Esophagus mucosa (tissue), 1 donor: ENCODE measurements around the gene ZFYVE28. TPM values are rescaled to one million over a fixed set of nuclear protein-coding genes. Genes with fewer than 3 reads are reported as not detected.

ENCODE experiments used
- ATAC-seq: fragments of 200-7000 bp; cut with Tn5 transposase; one replicate; pipeline ENCODE4 v1.9.1; 2020
- total RNA-seq: library from RNA; stranded (reverse); gene quantifications from one replicate; pipeline ENCODE4 v1.2.4, GENCODE V29; 2023
- donor health status: DM: yes; HTN: yes; CAD: no.

ZFYVE28 gene
- total RNA-seq, 1 donor from 2014 or later: 5.3 TPM

GRCh38 chr4:2428496-2429213 lies 10.2 kb upstream of the ZFYVE28 start:
- ATAC-seq: peak; percentile 9

GRCh38 chr4:2427383-2428334 lies 9.2 kb upstream of the ZFYVE28 start:
- ATAC-seq: no peak

- ATAC-seq: no peak
These were observed 8.3 kb upstream of the ZFYVE28 start for GRCh38 chr4:2426711-2427275.

GRCh38 chr4:2426069-2426397 lies 7.6 kb upstream of the ZFYVE28 start:
- ATAC-seq: no peak

- ATAC-seq: no peak
These were observed 7.1 kb upstream of the ZFYVE28 start for GRCh38 chr4:2425386-2426068.

- no peak for ATAC-seq
These were observed 6.1 kb upstream of the ZFYVE28 start for GRCh38 chr4:2424581-2424980.

- no peak for ATAC-seq
These were observed 5.2 kb upstream of the ZFYVE28 start for GRCh38 chr4:2423695-2424094.

- ATAC-seq: no peak
These were observed 4.6 kb upstream of the ZFYVE28 start for GRCh38 chr4:2423066-2423465.

- no peak for ATAC-seq
These were observed 3.5 kb upstream of the ZFYVE28 start for GRCh38 chr4:2421928-2422327.

GRCh38 chr4:2419814-2420213 lies 1.4 kb upstream of the ZFYVE28 start:
- ATAC-seq: no peak

GRCh38 chr4:2418650-2419571 lies 466 bp upstream of the ZFYVE28 start, which contains the start of gene CFAP99:
Gene CFAP99 (plus strand): TSS chr4:2418955.
- peak; percentile 96 for ATAC-seq

- no peak for ATAC-seq
These were observed 1.1 kb downstream of the ZFYVE28 start for GRCh38 chr4:2417226-2417764.

- no peak for ATAC-seq
These were observed 1.8 kb downstream of the ZFYVE28 start for GRCh38 chr4:2416564-2417225.

GRCh38 chr4:2415881-2416563 lies 2.4 kb downstream of the ZFYVE28 start:
- no peak for ATAC-seq

- no peak for ATAC-seq
These were observed 3.2 kb downstream of the ZFYVE28 start for GRCh38 chr4:2415213-2415612.

- no peak for ATAC-seq
These were observed 4.4 kb downstream of the ZFYVE28 start for GRCh38 chr4:2413821-2414610.

GRCh38 chr4:2412885-2413716 lies 5.3 kb downstream of the ZFYVE28 start:
- ATAC-seq: peak; percentile 91

GRCh38 chr4:2412534-2412884 lies 5.9 kb downstream of the ZFYVE28 start:
- peak; percentile 71 for ATAC-seq
